IMR-90 (cell line): Measurements from ENCODE around the gene SLC27A1. TPM values are rescaled to one million over a fixed set of nuclear protein-coding genes. Genes with fewer than 3 reads are reported as not detected.

ENCODE experiments used
- ATAC-seq: fragments of 200-7000 bp; cut with Tn5 transposase; 2 replicates; pipeline ENCODE4 v1.9.1; 2020; ENCODE audit warnings: low read depth, mild to moderate bottlenecking, moderate library complexity
- BruUV-seq: library from RNA; stranded (reverse); fragments of 400-500 nt; replicated peaks from 2 replicates; lab custom pipeline; 2021; lab: Mats Ljungman, UMichigan
- CTCF ChIA-PET: fragments of 300-600 bp; formaldehyde crosslinking; extraction: SDS; loops from one replicate; lab custom pipeline; 2021; ENCODE audit warnings: antibody characterized with exemption; lab: Yijun Ruan, JAX
- POLR2A ChIA-PET: fragments of 300-600 bp; sonication (Branson Sonifier 250); formaldehyde crosslinking; loops from one replicate; lab custom pipeline; 2022; ENCODE audit warnings: antibody characterized with exemption; ENCODE audit not compliant: unreplicated experiment; lab: Charles Lee
- DNase-seq: peaks from one replicate; pipeline ENCODE4 v3.0.0; 2013
- H2AFZ ChIP-seq: replicated peaks from 2 replicates; pipeline ENCODE3; 2013; ENCODE audit warnings: low read length, mild to moderate bottlenecking; ENCODE audit not compliant: poor library complexity
- H2AK5ac ChIP-seq: 2 replicates; pipeline ENCODE4 v1.6.1; 2013; ENCODE audit warnings: low read depth, low read length, inconsistent platforms
- H2AK9ac ChIP-seq: replicated peaks from 2 replicates; pipeline ENCODE3; 2013; ENCODE audit warnings: mild to moderate bottlenecking, low read depth, low read length, moderate library complexity; ENCODE audit not compliant: poor library complexity
- H2BK120ac ChIP-seq: 2 replicates; pipeline ENCODE4 v1.6.1; 2013; ENCODE audit warnings: low read depth, low read length, inconsistent platforms
- H2BK15ac ChIP-seq: 3 replicates; pipeline ENCODE4 v1.6.1; 2013; ENCODE audit warnings: low read depth, low read length, inconsistent platforms
- H2BK20ac ChIP-seq: 2 replicates; pipeline ENCODE4 v1.6.1; 2013; ENCODE audit warnings: low read depth, mild to moderate bottlenecking, inconsistent platforms, low read length, moderate library complexity
- H2BK5ac ChIP-seq: 2 replicates; pipeline ENCODE4 v1.6.1; 2013; ENCODE audit warnings: mild to moderate bottlenecking, low read depth, low read length, inconsistent platforms; ENCODE audit not compliant: poor library complexity, severe bottlenecking
- H3K14ac ChIP-seq: replicated peaks from 2 replicates; pipeline ENCODE4 v1.6.1; 2013; ENCODE audit warnings: low read depth, low read length, inconsistent platforms
- H3K18ac ChIP-seq: 2 replicates; pipeline ENCODE4 v1.6.1; 2013; ENCODE audit warnings: low read depth, low read length, control low read depth
- H3K23ac ChIP-seq: 2 replicates; pipeline ENCODE4 v1.6.1; 2013; ENCODE audit warnings: low read depth, low read length, inconsistent platforms
- H3K27ac ChIP-seq: 2 replicates; pipeline ENCODE4 v1.5.1; 2013; ENCODE audit warnings: mild to moderate bottlenecking, control low read depth, low read length; ENCODE audit not compliant: insufficient read depth
- H3K27me3 ChIP-seq: 2 replicates; pipeline ENCODE4 v1.6.1; 2013; ENCODE audit warnings: low read length; ENCODE audit not compliant: control insufficient read depth, insufficient read depth
- H3K36me3 ChIP-seq: 2 replicates; pipeline ENCODE4 v1.6.1; 2013; ENCODE audit warnings: low read length, mixed read lengths; ENCODE audit not compliant: control insufficient read depth, insufficient read depth
- H3K4ac ChIP-seq: 2 replicates; pipeline ENCODE4 v1.6.1; 2013; ENCODE audit warnings: low read depth, low read length, inconsistent platforms
- H3K4me1 ChIP-seq: 2 replicates; pipeline ENCODE4 v1.6.1; 2013; ENCODE audit warnings: low read length, mixed read lengths; ENCODE audit not compliant: control insufficient read depth, insufficient read depth
- H3K4me2 ChIP-seq: 2 replicates; pipeline ENCODE4 v1.6.1; 2013; ENCODE audit warnings: low read depth, mild to moderate bottlenecking, control low read depth, low read length, moderate library complexity
- H3K4me3 ChIP-seq: 2 replicates; pipeline ENCODE4 v1.5.1; 2013; ENCODE audit warnings: low read depth, mild to moderate bottlenecking, control low read depth, low read length, moderate library complexity; ENCODE audit not compliant: insufficient read depth
- H3K56ac ChIP-seq: 2 replicates; pipeline ENCODE4 v1.6.1; 2013; ENCODE audit warnings: low read length, inconsistent platforms; ENCODE audit not compliant: insufficient read depth; ENCODE audit errors: extremely low read depth
- H3K79me1 ChIP-seq, 2 experiments: 2 replicates each; pipeline ENCODE4 v1.6.1; 2013; ENCODE audit warnings: low read length in 2 of 2, inconsistent platforms in 1 of 2, low read depth in 1 of 2
- H3K9ac ChIP-seq: 2 replicates; pipeline ENCODE4 v1.6.1; 2013; ENCODE audit warnings: low read depth, low read length, control low read depth
- H3K9me1 ChIP-seq: 2 replicates; pipeline ENCODE4 v1.6.1; 2013; ENCODE audit warnings: low read length, inconsistent platforms; ENCODE audit not compliant: insufficient read depth
- H3K9me3 ChIP-seq: 2 replicates; pipeline ENCODE4 v1.6.1; 2013; ENCODE audit warnings: low read length; ENCODE audit not compliant: control insufficient read depth, insufficient read depth
- H4K20me1 ChIP-seq: 2 replicates; pipeline ENCODE4 v1.6.1; 2013; ENCODE audit warnings: low read length, inconsistent platforms; ENCODE audit not compliant: insufficient read depth
- H4K5ac ChIP-seq: 2 replicates; pipeline ENCODE4 v1.6.1; 2013; ENCODE audit warnings: mild to moderate bottlenecking, low read depth, low read length, control low read depth
- H4K8ac ChIP-seq, 2 experiments: 2 replicates each; pipeline ENCODE4 v1.6.1; 2013; ENCODE audit warnings: low read depth in 2 of 2, low read length in 2 of 2, control low read depth in 1 of 2, inconsistent platforms in 1 of 2
- H4K91ac ChIP-seq: 2 replicates; pipeline ENCODE4 v1.6.1; 2013; ENCODE audit warnings: low read depth, low read length, inconsistent platforms; ENCODE audit not compliant: insufficient read depth
- BHLHE40 ChIP-seq: fragments of 150-350 bp; IDR thresholded peaks from 2 replicates; pipeline ENCODE4 v1.6.1; 2016; ENCODE audit warnings: mild to moderate bottlenecking, low read depth, low read length
- CEBPB ChIP-seq: IDR thresholded peaks from 2 replicates; pipeline ENCODE4 v1.6.1; 2012; ENCODE audit warnings: low read depth, low read length, improper control_type of control experiment
- CHD1 ChIP-seq: IDR thresholded peaks from 2 replicates; pipeline ENCODE4 v1.6.1; 2012; ENCODE audit warnings: low read depth, low read length, improper control_type of control experiment
- CTCF ChIP-seq: conservative IDR thresholded peaks from 2 replicates; pipeline ENCODE4 v1.5.1; 2012; ENCODE audit warnings: mild to moderate bottlenecking, low read depth, low read length, improper control_type of control experiment
- FOS ChIP-seq: fragments of 150-350 bp; IDR thresholded peaks from 2 replicates; pipeline ENCODE4 v1.6.1; 2016; ENCODE audit warnings: low read depth, low read length
- MAZ ChIP-seq: IDR thresholded peaks from 2 replicates; pipeline ENCODE4 v1.6.1; 2012; ENCODE audit warnings: low read depth, mild to moderate bottlenecking, low read length, improper control_type of control experiment, moderate library complexity, borderline replicate concordance
- MXI1 ChIP-seq: IDR thresholded peaks from 2 replicates; pipeline ENCODE4 v1.6.1; 2012; ENCODE audit warnings: low read depth, mild to moderate bottlenecking, low read length, moderate library complexity, borderline replicate concordance
- RAD21 ChIP-seq: IDR thresholded peaks from 2 replicates; pipeline ENCODE4 v1.6.1; 2012; ENCODE audit warnings: low read length, improper control_type of control experiment
- RFX5 ChIP-seq: IDR thresholded peaks from 2 replicates; pipeline ENCODE4 v1.8.0; 2012; ENCODE audit warnings: low read depth, mild to moderate bottlenecking, low read length, moderate library complexity
- USF2 ChIP-seq: fragments of 150-350 bp; IDR thresholded peaks from 2 replicates; pipeline ENCODE4 v1.6.1; 2017; ENCODE audit warnings: mild to moderate bottlenecking, antibody characterized with exemption, low read length, low read depth
- WGBS, 2 experiments: methylation state at CpG; one replicate each; pipeline versions ENCODE4 v1.1.5 to v1.1.7; 2013; ENCODE audit warnings: missing lambda C conversion rate in 2 of 2; ENCODE audit not compliant: insufficient read length in 1 of 2; ENCODE audit errors: extremely low coverage in 2 of 2; 5-methylcytosine and 5-hydroxymethylcytosine counted together
- dilution Hi-C: fragments of 300-500 bp; cut with HindIII; formaldehyde crosslinking; loops from one replicate; pipeline ENCODE4 v1.14.3; 2018; ENCODE audit warnings: low sequenced_read_pairs; ENCODE audit not compliant: unreplicated experiment
- in situ Hi-C: fragments of 300-500 bp; cut with MboI; formaldehyde crosslinking; loops from 3 replicates; pipeline ENCODE4 v1.14.3; 2019; ENCODE audit warnings: low sequenced_read_pairs, inconsistent platforms, mixed read lengths
- intact Hi-C: fragments of 100-400 bp; cut with micrococcal nuclease; formaldehyde crosslinking; loops from 2 replicates; pipeline ENCODE4 v1.10.0; 2022
- polyA plus RNA-seq, 3 experiments: library from polyadenylated mRNA; depleted of rRNA; stranded (reverse); fragments of >200 nt; gene quantifications; 2 replicates each; pipeline ENCODE4 v1.2.3, GENCODE V29; 2012; ENCODE audit warnings: low replicate concordance in 1 of 3
- total RNA-seq: library from RNA; depleted of rRNA; stranded (reverse); fragments of >200 nt; gene quantifications from 2 replicates; pipeline ENCODE4 v1.2.3, GENCODE V29; 2012
- TF ChIP-seq, protein P1 (sequence below): fragments of 150-350 bp; IDR thresholded peaks from 2 replicates; pipeline ENCODE4 v1.6.1; 2016; ENCODE audit warnings: low read depth, mild to moderate bottlenecking, low read length, moderate library complexity, borderline replicate concordance

The SLC27A1 gene
- total and polyA plus RNA-seq, 2 of the 4 experiments (the other 2 are of a cell fraction): 4.8 to 12.9 TPM

- dilution Hi-C loops: no loop called here
- BruUV-seq: no TSS peak
- POLR2A ChIA-PET: interaction anchor here (0.6 kb wide), 1 partner anchor 16 kb away, joined by 6 read pairs; no protein-coding TSS in a partner anchor
Measured at GRCh38 chr19:17536955-17537354, 66.6 kb downstream of the SLC27A1 start.

More at GRCh38 chr19:17536955-17537354, 66.6 kb downstream of the SLC27A1 start:
- Histone ChIP-seq H2AK9ac (no peak overlapping the region), H3K9me3 (peaks cover 5% of the 10 kb centered on the region; the same call in 1 of the 2 replicates), H3K56ac (no peak overlapping the region), H3K4me3 (no peak overlapping the region), H4K20me1 (no peaks in the 10 kb centered on the region), H2AK5ac (no peak overlapping the region; the same call in 1 of the 2 replicates), H3K36me3 (no peaks in the 10 kb centered on the region), H2BK120ac (no peak overlapping the region), H3K4me2 (no peak overlapping the region), H3K27me3 (peaks cover 7% of the 10 kb centered on the region; the same call in 1 of the 2 replicates), H4K5ac (no peak overlapping the region), H3K9me1 (no peaks in the 10 kb centered on the region), H3K14ac (no peak overlapping the region), H3K79me1 (no peaks in the 10 kb centered on the region), H2AFZ (no peak overlapping the region), H2BK5ac (no peak overlapping the region), H4K8ac (no peak overlapping the region), H3K23ac (no peak overlapping the region), H3K4ac (no peak overlapping the region), H2BK15ac (no peak overlapping the region), H3K9ac (no peak overlapping the region), H3K4me1 (peaks cover 5% of the 10 kb centered on the region; the same call in 1 of the 2 replicates), H3K18ac (no peak overlapping the region), H3K27ac (no peak overlapping the region), H2BK20ac (no peak overlapping the region), H4K91ac (no peak overlapping the region)
- WGBS, 2 experiments: 57% methylated on average over 1 of the region's 6 CpGs; no CpG with 5 or more reads in 1 of the 2 experiments
- TF ChIP-seq, protein P1, sequence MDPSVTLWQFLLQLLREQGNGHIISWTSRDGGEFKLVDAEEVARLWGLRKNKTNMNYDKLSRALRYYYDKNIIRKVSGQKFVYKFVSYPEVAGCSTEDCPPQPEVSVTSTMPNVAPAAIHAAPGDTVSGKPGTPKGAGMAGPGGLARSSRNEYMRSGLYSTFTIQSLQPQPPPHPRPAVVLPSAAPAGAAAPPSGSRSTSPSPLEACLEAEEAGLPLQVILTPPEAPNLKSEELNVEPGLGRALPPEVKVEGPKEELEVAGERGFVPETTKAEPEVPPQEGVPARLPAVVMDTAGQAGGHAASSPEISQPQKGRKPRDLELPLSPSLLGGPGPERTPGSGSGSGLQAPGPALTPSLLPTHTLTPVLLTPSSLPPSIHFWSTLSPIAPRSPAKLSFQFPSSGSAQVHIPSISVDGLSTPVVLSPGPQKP: no peak
- TF ChIP-seq RAD21 (no peak), RFX5 (no peak), CTCF (no peak), MXI1 (no peak), BHLHE40 (no peak), CEBPB (no peak), USF2 (no peak), MAZ (no peak), CHD1 (no peak), FOS (no peak)
- in situ Hi-C loops: no loop called here
- CTCF ChIA-PET: no interaction called here
- intact Hi-C loops: no loop called here
- DNase-seq: no peak
- no peak for ATAC-seq
